Measurements from ENCODE around the gene GATA2.

GATA2 gene

DNA sequence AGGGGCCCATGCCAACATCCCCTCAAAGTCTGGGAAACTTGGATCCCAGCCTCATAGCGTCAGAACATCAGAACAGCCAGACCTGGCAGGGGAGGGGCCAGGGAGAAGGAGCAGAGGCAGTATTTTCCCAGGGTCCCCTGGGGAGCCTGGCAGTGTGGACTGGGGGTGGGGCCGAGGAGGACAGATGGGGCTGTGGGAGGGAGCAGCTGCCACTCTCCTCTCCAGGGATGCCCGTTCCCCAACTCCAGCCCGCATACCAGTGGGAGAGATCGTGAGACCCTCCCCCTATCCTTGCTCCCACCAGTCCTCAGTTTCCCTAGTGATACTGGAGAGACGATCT lies 19.9 kb downstream of the GATA2 start:
- DNase-seq (ENCODE audit: low read depth), result no peak

DNA sequence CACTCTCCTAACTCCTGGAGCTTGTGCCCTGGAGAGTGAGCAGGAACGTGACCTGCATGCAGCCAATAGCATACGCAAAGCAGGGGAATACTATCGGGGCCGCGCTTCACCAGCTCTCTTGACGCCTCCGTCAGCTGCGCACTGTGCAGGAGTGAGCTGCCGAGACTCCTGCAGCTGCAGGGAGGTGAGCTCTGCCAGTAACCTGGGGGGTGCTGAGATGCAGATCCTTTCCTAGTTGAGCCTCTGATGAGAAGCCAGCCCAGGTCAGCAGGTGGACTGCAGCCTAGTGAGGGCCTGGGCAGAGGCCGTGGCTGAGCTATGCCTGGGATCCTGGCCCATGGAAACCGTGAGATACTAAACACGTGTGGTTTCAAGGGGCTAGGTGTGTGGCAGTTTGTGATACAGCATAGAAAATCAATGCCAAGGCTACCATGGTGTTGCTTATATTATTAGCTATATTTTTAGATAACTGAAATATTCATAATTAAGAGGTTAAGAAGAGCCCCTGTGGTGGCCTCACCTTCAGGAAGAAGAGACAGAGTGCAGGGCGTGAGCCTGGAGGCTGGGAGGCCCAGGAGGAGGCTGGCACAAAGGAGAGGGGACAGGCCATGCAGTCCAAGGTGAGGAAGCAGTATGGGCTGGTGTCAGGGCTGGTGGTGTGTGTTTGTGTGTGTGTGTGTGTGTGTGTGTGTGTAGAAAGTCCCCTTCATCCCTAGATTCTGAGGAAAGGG lies 20.4 kb downstream of the GATA2 start:
- DNase-seq (ENCODE audit: low read depth), result no peak

DNA sequence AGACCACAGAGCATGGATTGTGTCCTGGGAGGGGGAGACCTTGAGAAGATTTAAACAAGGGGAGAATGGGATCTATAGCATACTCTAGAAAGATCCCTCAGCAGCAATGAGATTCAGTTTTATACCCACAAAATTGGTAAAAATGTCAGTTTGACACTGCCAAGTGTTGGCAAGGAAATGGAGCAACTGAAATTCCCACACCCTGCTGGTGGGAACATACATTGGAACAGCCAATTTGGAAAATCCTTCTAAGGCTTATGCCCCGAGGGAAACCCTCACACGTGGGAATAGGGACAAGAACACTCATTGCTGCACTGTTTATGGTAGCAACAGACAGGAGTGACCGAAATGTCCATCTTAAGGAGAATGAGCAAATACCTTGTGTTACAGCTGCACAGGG lies 21.3 kb downstream of the GATA2 start:
- DNase-seq (ENCODE audit: low read depth), result no peak

DNA sequence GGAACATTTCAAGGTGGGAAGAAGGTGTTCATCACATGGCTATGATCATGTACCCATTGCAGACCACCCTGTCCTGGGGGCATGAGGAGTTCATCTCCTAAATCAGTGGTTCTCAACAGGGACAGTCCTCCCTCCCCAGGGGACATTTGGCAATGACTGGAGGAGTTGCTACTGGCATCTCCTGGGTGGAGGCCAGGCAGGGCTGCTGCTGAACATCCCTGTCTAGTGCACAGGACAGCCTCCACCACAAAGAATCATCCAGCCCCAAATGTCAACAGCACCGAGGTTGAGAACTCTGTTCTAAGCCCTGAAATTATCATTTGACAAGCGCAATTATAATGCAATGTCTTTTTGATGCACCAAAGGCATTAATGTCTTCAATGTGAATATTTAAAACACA lies 21.9 kb downstream of the GATA2 start:
- no peak for DNase-seq (ENCODE audit: low read depth)

DNA sequence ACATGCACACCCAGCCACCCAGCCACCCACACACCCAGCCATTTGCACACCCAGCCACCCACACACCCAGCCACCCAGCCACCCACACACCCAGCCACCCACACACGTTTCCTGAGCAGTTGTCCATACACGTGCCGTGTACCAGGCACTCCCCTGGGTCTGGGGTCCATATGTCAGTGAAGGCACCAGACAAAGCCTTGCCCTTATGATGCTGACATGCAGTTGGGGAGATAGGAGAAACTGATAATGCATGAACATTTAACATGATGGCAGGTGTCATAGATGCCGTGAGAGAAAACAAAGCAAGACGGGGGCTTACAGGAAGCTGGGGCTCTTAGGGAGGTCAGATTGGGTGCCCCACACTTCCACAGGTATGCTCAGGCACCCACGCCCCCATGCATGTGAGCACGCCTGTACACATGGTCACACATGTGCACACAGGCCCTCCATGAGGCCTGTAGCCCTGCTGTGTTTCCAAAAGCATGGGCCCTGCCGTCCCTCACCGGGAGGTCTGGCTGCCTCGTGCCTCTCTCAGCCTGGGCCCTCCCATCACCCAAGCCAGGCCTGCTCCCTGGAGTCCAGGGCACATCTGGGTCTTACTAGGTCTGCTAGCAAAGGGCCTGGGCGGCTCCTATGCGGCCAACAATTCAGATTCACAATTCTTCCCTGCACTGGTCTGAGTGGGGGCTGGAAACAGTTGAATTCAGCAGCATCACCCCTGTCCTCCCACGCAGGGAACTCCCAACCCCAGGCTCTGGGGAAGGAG lies 22.7 kb downstream of the GATA2 start:
- no peak for DNase-seq (ENCODE audit: low read depth)

DNA sequence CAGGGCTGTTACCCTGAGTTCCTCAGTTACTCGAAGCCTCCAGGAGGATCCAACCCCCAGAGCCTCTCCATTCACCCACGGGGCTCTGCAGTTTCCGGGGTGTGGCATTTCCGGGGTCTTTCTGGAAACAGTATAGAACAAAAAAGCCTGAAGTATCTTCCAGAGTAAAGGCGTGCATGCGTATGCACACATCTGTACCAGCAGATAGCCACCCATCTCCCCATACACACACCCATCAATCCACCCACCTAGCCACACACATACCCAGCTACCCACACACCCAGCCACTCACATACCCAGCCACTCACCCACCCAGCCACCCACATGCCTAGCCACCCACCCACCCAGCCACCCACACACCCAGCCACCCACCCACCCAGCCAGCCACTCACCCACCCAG lies 23.4 kb downstream of the GATA2 start:
- no peak for DNase-seq (ENCODE audit: low read depth)

DNA sequence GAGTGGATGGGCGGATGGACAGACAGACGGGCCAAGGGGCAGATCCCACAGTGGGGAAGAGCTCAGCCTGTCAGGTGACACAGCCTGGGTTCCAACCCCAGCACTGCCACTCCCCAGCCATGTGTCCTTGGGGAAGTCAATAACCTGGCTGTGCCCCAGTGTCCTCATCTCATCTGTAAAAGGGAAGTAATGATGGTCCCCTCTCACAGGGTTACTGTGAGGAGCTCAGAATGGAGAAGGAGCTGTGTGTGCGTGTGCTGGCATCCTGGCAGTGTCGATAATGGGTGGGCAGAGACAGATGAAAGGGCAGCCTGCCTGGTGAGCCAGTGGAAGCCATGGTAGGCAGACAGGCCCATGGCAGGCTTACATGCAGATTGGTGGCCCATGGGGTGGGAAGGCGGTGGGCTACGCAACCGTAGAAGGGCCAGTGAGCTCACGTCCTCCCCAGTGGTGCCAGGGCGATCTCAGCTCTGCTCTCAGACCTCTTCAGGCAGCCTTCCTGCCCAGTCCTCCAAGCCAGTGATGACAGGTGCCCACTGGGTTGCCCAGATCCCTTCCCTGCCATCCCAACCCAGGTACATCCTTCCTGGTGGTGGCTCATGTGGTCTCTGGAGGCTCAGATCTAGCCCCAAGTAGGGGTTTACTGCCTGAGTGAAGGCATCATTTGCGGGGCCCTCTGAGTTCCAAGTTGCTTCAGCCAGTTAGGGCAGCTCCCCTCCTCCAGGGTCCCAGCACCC lies 24.0 kb downstream of the GATA2 start:
- DNase-seq (ENCODE audit: low read depth), result no peak

DNA sequence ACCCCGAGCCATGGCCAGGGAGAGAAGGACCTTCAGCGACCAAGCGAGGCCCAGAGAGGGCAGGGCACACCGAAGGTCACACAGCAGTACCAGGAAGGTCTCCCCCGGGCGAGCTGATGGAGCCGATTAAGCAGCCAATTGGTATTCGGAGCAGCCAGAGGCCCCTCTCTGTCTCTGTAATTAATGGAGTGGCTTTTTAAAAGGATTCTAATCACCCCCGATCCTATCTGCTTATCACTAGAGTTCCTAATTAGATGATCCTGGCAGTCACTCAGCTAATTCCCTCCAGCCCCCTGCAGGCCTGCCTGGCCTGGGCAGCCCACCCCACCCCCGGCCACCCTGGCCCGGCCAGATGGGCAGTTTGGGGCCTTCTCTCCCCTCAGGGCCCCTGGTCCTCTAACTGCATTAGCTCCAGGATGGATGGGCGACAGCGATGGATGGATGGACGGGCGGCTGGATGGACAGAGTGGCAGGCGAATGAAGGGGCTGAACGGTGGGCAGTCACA lies 24.7 kb downstream of the GATA2 start:
- DNase-seq (ENCODE audit: low read depth), result no peak

DNA sequence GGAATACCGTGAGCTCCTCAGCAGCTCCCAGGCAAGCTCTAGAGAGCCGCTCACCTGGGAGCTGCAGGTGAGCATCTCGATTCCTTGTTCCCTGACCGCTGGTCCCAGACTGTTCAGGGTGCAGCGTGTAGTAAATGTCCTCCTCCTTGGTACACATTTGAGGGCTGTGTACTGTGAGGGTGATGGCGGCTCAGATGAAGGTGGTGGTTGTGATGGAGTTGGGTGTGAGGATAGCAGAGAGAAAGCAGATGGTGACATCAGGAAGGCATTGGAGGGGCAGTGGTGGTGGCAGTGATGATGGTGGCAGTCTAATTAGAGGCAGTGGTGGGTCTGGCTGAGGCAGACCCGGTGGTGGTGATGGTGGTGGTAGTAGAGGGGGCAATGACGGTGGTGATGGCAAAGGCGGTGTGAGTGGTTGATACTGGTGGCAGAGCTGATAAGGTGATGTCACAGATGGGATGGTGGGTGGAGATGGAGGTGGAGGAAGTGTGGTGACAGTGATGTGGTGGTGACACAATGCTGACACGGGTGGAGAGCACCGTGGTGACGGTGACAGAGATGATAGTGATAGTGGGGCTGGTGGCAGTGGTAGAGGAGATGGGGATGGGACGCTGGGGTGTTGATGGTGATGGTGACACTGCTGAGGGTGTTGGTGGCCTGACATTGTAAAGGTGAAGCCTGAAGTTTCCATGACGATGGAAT lies 26.0 kb downstream of the GATA2 start, which contains the start of gene DNAJB8:
DNAJB8 (minus strand) TSS at position 51 of the 702 bp plus-strand sequence. CDS start 3,645 bp downstream, outside the sequence.
- DNase-seq (ENCODE audit: low read depth), result no peak

DNA sequence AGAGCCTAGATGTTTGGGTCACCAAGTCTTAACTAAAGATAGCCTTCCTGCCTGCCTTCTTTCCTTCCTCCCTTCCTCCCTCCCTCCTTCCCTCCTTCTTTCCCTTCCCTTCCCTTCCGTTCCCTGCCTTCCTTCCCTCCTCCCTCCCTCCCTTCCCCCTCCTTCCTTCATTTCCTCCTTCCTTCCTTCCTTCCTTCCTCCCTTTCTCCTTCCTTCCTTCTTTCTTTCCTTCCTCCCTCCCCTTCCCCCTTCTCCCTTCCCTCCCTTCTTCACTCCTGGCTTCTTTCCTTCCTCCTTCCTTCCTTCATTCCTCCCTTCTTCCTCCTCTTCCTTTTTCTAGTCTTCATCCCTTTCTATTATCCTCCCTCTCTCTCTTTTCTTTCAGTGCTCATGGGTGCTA lies 28.3 kb downstream of the GATA2 start:
- no peak for DNase-seq (ENCODE audit: low read depth)

DNA sequence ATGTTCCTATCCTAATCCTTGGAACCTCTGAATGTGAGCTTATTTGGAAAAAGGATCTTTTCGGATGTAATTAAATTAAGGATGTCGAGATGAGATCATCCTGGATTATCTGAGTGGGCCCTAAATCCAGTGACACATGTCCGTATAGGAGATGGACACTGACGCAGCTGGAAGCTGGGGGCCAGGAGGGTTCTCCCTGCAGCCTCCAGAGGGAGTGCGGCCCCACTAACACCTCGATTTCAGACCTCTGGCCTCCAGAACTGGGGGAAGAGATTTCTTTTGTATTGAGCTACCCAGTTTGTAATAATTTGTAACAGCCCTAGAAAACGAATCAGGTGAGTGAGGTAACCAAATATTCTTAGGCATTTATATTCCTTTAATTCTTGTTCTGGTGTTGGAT lies 28.8 kb downstream of the GATA2 start:
- DNase-seq (ENCODE audit: low read depth), result no peak

DNA sequence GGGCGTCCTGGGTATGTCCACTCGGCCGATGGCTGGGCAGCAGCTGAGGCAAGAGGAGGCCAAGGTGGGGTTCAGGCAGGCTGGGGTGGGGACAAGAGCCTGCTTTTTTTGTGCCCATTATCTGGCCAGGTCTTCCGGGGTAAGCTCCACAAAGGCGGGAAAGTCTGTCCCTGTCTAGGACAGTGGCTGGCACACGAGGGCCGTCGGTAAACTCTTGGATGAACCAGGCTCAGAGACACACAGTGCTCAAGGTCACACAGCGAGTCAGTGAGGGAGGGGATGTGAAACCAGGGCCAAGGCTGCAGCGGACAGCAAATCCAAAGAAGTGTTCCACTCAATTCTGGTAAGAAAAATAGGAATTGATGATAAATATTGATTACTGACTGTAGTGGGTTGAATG lies 29.2 kb downstream of the GATA2 start:
- DNase-seq (ENCODE audit: low read depth), result no peak

DNA sequence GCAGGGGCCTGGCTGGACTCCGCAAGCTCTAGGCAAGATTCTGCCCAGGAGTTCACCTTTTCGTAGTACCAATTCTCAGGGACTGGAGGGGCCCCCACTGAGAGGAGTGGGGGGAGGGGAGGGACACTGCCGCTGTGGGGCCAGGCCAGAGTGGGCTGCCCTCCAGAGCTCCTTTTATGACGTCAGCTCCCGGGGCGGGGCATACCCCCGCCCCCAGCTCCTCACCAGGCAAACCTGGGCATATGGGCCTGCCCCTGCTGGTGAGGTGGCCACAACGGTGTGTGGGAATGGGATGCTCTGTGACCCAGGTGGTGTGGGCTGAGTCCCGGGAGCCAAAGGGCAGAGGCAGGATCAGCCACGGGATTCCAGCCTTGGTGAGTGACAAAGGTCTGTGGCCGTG lies 29.6 kb downstream of the GATA2 start:
- no peak for DNase-seq (ENCODE audit: low read depth)

DNA sequence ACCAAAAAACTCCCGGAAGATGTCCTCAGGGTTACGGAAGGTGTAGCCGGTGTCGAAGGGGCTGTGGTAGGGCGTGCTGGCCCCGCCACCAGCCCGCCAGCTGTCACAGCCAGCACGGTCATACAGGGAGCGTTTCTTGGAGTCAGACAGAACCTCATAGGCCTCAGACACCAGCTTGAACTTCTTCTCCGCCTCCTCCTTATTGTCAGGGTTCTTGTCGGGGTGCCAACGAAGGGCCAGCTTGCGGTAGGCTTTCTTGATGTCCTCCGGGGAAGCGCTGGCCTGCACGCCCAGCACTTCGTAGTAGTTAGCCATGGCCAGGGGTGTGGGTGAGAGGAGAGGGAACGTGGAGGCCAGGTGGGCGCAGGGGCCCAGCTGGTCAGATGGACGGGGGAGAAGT lies 30.1 kb downstream of the GATA2 start:
- DNase-seq (ENCODE audit: low read depth), result no peak

DNA sequence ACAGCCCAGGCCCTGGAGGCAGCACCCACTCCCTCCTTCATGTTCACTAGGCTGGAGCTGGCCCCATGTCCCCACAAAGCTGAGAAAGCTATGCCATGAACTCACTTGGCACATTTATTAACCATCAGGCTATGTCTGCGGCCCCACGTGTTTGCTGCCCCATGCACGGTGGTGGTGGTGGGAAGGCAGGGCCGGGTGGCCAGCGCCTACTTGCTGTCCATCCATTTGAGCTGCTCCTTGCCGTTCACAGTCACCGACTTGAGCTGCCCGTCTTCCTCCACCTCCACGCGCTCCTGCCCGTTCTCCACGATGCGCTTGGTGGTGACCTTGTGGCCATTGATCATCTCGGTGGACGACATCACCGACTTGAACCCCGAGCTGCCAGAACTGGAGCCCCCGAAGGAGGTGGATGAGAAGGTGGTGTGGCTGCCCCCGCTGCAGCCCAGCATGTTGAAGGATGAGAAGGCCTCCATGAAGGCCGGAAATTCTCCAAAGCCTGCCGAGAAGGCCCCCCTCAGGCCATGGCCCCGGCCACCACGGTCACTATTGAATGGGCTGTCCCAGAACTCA lies 30.6 kb downstream of the GATA2 start:
- DNase-seq (ENCODE audit: low read depth), result no peak

DNA sequence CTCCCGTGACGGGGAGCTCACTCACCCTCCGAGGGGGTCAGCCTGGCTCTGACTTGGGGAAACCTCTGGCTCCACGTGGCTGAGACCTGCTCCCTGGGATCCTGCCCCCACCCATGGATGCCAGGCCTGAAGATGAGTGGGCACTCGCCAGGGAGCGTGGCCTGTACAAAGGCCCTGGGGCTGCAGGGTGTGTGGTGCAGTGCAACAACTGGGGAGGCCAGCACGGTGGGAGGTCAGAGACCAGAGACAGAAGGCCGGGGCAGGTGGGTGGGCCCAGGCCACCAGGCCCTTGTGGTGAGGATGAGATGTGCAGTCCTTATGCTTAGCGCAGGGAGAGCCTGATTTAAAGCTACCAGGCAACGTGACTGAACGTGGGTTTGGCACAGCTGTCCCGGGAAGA lies 31.3 kb downstream of the GATA2 start:
- DNase-seq (ENCODE audit: low read depth), result no peak

DNA sequence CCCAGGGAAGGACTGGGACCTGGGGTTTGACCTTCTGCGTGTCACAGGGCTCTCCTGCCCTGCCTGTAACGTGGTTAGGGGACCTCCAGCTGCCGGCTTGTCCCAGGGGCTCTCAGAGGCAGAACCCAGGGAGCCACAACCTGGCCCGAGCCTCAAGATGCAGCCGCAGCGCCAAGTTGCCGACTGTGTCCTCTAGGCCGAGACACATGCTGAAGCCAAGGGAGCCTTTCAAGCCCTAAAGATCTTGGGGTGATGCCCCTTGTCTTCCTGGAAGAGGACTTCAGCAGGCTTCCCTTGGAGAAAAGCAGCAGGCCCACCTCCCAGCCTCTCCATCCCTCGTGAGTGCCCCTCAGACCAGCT lies 33.6 kb downstream of the GATA2 start:
- no peak for DNase-seq (ENCODE audit: low read depth)

DNA sequence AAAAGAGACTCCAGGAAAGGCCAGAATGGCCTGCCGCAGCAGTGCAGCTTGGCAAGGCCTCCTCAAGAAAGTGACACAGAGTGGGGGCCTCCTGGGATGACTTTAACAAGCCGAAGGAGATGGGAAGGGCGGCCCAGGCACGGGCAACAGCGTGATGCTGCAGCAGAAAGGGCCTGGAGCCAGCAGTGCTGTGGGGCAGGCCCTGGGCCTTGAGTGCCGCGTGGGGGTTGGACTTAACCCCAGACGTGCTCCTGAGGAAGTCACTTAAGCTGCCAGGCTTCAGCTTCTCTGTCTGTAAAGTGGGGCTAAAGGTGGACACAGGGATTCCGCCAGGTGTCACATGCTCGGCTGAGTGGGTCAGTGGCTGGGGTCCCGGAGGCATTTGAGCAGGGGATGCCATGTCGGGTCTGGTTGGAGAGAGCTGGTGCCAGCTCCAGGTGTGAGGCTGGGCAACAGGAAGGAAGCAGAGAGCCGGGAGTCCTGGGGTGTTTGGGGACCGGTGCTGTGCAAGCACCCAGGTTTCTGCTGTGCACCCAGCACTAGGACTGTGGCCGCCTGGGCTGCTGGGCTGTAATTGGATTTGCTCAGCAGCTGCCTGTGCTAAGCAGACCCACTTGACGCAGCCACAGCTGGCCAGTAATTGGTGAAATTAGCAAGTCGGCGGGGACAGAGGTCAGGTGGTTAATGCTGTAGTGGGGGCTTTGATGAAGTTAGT lies 34.1 kb downstream of the GATA2 start:
- no peak for DNase-seq (ENCODE audit: low read depth)

DNA sequence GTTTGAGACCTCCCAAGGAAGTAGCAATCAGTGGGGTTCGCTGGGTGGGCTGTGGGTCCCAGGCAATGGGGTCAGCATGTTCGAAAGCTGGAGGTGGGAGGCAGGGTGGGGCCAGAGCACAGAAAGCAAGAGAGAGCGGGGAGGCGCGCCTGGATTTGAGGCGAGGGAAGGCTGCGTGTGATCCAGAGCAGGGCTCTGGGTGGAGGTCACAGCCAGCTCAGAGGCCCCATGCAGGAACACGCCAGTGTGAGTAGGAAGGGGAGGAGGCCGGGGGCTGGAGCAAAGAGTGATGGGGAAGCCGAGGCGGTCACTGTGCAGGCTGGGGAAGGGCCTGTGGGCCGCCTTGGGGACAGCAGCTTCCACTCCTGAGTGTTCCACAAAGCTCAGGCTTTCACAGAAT lies 35.1 kb downstream of the GATA2 start:
- no peak for DNase-seq (ENCODE audit: low read depth)

DNA sequence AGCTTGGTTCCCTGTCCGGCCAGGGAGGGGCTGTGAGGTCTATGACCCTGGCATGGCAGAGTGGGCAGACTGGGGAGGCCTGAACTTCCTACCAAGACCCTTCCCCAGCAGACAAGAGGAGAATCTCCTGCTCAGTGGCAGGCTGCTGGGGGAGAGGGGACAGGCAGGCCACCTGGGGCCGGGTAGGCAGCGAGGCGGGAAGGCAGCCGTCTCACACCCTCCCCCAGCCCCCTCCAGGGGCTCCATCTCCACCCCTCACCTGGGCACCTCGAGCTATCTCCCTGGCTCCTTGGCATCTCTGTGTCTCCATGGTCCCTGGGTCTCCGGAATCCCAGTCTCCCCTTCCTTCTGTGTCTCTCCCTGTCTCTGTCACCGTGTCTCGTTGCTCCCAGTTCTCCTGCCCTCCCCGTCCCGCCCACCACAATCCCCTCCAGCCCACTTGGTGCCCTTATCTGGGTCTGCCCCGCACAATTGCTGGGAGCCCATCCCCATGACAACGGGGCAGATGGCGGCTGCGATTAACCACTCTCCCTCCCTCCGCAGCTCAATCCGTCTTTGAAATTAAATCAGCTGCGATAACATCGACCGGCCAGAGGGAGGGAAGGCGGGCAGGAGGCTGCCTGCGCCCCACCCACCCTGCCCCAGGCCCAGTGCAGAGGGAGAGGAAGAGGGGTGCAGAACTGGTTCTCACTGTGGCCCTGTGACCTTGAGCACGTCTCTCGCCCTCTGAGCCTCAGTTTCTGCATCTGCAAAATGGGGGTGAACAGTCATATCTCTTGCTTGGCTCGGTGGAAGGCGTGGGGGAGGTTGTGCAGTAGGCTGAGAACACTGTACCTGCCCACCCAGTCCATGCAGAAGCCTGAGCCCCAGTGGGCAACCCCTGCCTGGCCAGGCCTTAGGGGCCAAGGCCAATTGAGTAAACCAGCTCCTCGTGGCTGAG lies 36.0 kb downstream of the GATA2 start:
- no peak for DNase-seq (ENCODE audit: low read depth)

Measured in stromal cell of bone marrow (primary cell).